GM18498 (cell line): ENCODE results near the gene CYTH3.
A peak's percentile ranks its signal among the peaks of the same experiment; 100 is the strongest.

Source experiments
- ATAC-seq: cut with Tn5 transposase; IDR thresholded peaks from one replicate; pipeline ENCODE4 v1.9.1; 2021; ENCODE audit warnings: mild to moderate bottlenecking, moderate library complexity; ENCODE audit not compliant: unreplicated experiment

CYTH3 gene

GRCh38 chr7:6258440-6259182 is 13.8 kb downstream of the CYTH3 start:
- ATAC-seq = no peak

GRCh38 chr7:6257675-6258074 is 14.7 kb downstream of the CYTH3 start:
- no peak for ATAC-seq

- ATAC-seq = peak; percentile 80
Observed at GRCh38 chr7:6256677-6257535, 15.5 kb downstream of the CYTH3 start.

- no peak for ATAC-seq
Observed at GRCh38 chr7:6256109-6256483, 16.3 kb downstream of the CYTH3 start.

GRCh38 chr7:6254866-6255265 is 17.6 kb downstream of the CYTH3 start:
- no peak for ATAC-seq

GRCh38 chr7:6252748-6253147 is 19.7 kb downstream of the CYTH3 start:
- no peak for ATAC-seq

- ATAC-seq = no peak
Observed at GRCh38 chr7:6252341-6252746, 20.1 kb downstream of the CYTH3 start.

- ATAC-seq = no peak
Observed at GRCh38 chr7:6251653-6252052, 20.8 kb downstream of the CYTH3 start.

- peak; percentile 85 for ATAC-seq
Observed at GRCh38 chr7:6250364-6250833, 22.0 kb downstream of the CYTH3 start.

GRCh38 chr7:6249043-6249442 is 23.4 kb downstream of the CYTH3 start:
- no peak for ATAC-seq

- no peak for ATAC-seq
Observed at GRCh38 chr7:6248581-6248980, 23.8 kb downstream of the CYTH3 start.

GRCh38 chr7:6246251-6246917 is 26.0 kb downstream of the CYTH3 start:
- no peak for ATAC-seq

- ATAC-seq = no peak
Observed at GRCh38 chr7:6244021-6244420, 28.4 kb downstream of the CYTH3 start.

GRCh38 chr7:6243168-6243567 is 29.3 kb downstream of the CYTH3 start:
- ATAC-seq = no peak

GRCh38 chr7:6242561-6242960 is 29.9 kb downstream of the CYTH3 start:
- ATAC-seq = no peak

GRCh38 chr7:6241607-6241973 is 30.8 kb downstream of the CYTH3 start:
- ATAC-seq = no peak

- ATAC-seq = no peak
Observed at GRCh38 chr7:6238309-6238925, 34.0 kb downstream of the CYTH3 start.

GRCh38 chr7:6237730-6238129 is 34.7 kb downstream of the CYTH3 start:
- ATAC-seq = no peak

GRCh38 chr7:6237011-6237410 is 35.4 kb downstream of the CYTH3 start:
- no peak for ATAC-seq

- no peak for ATAC-seq
Observed at GRCh38 chr7:6235029-6235871, 37.2 kb downstream of the CYTH3 start.
